Lower leg skin (tissue), 4 donors: ENCODE results near the gene PDE1C. TPM values are rescaled to one million over a fixed set of nuclear protein-coding genes. Genes with fewer than 3 reads are reported as not detected.

ENCODE experiments used
- DNase-seq, 2 donors: peaks; one replicate each; pipeline ENCODE4 v3.0.0-alpha.2; 2019; ENCODE audit warnings: low spot score in 2 of 2
- H3K4me3 ChIP-seq: fragments of 200-600 bp; sonication (generic); 2 replicates; pipeline ENCODE4 v1.5.1; 2017; ENCODE audit warnings: mild to moderate bottlenecking, low read depth; ENCODE audit not compliant: poor library complexity, severe bottlenecking
- CTCF ChIP-seq, 3 donors: fragments of 450-650 bp; IDR thresholded peaks; one replicate each; pipeline ENCODE4 v1.5.1; 2016; ENCODE audit warnings: antibody characterized with exemption in 3 of 3, mild to moderate bottlenecking in 3 of 3, moderate library complexity in 2 of 3
- POLR2A ChIP-seq, 2 donors: fragments of 450-650 bp; IDR thresholded peaks; one replicate each; pipeline ENCODE4 v1.6.1; 2016 to 2017; ENCODE audit warnings: antibody characterized with exemption in 2 of 2, mild to moderate bottlenecking in 1 of 2, moderate library complexity in 1 of 2
- WGBS, 2 donors: methylation state at CpG; one replicate each; pipeline ENCODE4 v1.1.5; 2018; 5-methylcytosine and 5-hydroxymethylcytosine counted together
- intact Hi-C: fragments of 100-400 bp; cut with DNase I; formaldehyde crosslinking; loops from one replicate; pipeline ENCODE4 v1.15.0; 2023; ENCODE audit warnings: low total_unique reads
- total RNA-seq, 4 donors: library from RNA; depleted of rRNA; stranded (reverse); fragments of >200 nt; gene quantifications; one replicate each; pipeline ENCODE4 v1.1.0, GENCODE V29; 2016

PDE1C gene
- total RNA-seq, 4 donors from 2014 or later = 0.53 to 3.5 (median 3.0) TPM

- 86 to 89% methylated on average over 5 of the region's 5 CpGs for WGBS, 2 donors
These were observed 27.3 kb downstream of the PDE1C start for GRCh38 chr7:32042900-32043299.

GRCh38 chr7:32039000-32039756 is 31.0 kb downstream of the PDE1C start:
- intact Hi-C loops = no loop called here
- TF ChIP-seq POLR2A (IDR thresholded peaks at IDR 0.05) (no peak), CTCF (IDR thresholded peaks at IDR 0.05) (no peak)
- 72 to 75% methylated on average over 6 of the region's 6 CpGs for WGBS, 2 donors

More at GRCh38 chr7:32042900-32043299, 27.3 kb downstream of the PDE1C start:
- H3K4me3 ChIP-seq = no peak overlapping the region
- intact Hi-C loops = no loop called here
- TF ChIP-seq POLR2A (IDR thresholded peaks at IDR 0.05) (no peak), CTCF (IDR thresholded peaks at IDR 0.05) (no peak)
- DNase-seq = no peak

GRCh38 chr7:32037650-32038198 is 32.5 kb downstream of the PDE1C start:
- intact Hi-C loops = no loop called here
- DNase-seq = no peak
- TF ChIP-seq CTCF (IDR thresholded peaks at IDR 0.05) (no peak), POLR2A (IDR thresholded peaks at IDR 0.05) (no peak)
- H3K4me3 ChIP-seq = no peak overlapping the region

More at GRCh38 chr7:32039000-32039756, 31.0 kb downstream of the PDE1C start:
- DNase-seq = no peak
- no peak overlapping the region for H3K4me3 ChIP-seq

- intact Hi-C loops = no loop called here
- no peak for TF ChIP-seq POLR2A (IDR thresholded peaks at IDR 0.05)
- TF ChIP-seq CTCF (IDR thresholded peaks at IDR 0.05) = no peak
- no peak overlapping the region for H3K4me3 ChIP-seq
- no peak for DNase-seq
- WGBS, 2 donors = 71 to 75% methylated on average over 2 of the region's 2 CpGs
These were observed 33.6 kb downstream of the PDE1C start for GRCh38 chr7:32036557-32036956.

- no peak overlapping the region for H3K4me3 ChIP-seq
- intact Hi-C loops = no loop called here
- no peak for DNase-seq
- 56 to 66% methylated on average over 2 of the region's 2 CpGs for WGBS, 2 donors
- TF ChIP-seq POLR2A (IDR thresholded peaks at IDR 0.05) = no peak
- no peak for TF ChIP-seq CTCF (IDR thresholded peaks at IDR 0.05)
These were observed 36.2 kb downstream of the PDE1C start for GRCh38 chr7:32034052-32034451.
